ENCODE measurements around the gene SSTR5. TPM values are rescaled to one million over a fixed set of nuclear protein-coding genes. Genes with fewer than 3 reads are reported as not detected.

Gene SSTR5
- total RNA-seq, 4 donors from 2014 or later, result not detected

GRCh38 chr16:1080801-1081733 lies 8.5 kb downstream of the SSTR5 start:
- Histone ChIP-seq H3K4me3 (no peak overlapping the region), H3K9me3 (peaks cover 0 to 21% of the 10 kb centered on the region in 2 donors), H3K36me3 (no peaks in the 10 kb centered on the region), H3K4me1 (no peaks in the 10 kb centered on the region), H3K27ac (no peak overlapping the region), H3K27me3 (peaks cover 0 to 28% of the 10 kb centered on the region in 2 donors)
- no peak for DNase-seq
- intact Hi-C loops (cut with DNase I; ENCODE audit: low total_unique reads), result no loop called here
- TF ChIP-seq POLR2A (IDR thresholded peaks at IDR 0.05) (no peak), CTCF (IDR thresholded peaks at IDR 0.05) (no peak)

GRCh38 chr16:1081734-1082265 lies 9.3 kb downstream of the SSTR5 start:
- peaks cover 0 to 21% of the 10 kb centered on the region in 2 donors for H3K9me3 ChIP-seq
- no peak overlapping the region for H3K4me3 ChIP-seq
- no peaks in the 10 kb centered on the region for H3K4me1 ChIP-seq
- H3K27me3 ChIP-seq, result peaks cover 0 to 26% of the 10 kb centered on the region in 2 donors
- intact Hi-C loops (cut with DNase I; ENCODE audit: low total_unique reads), result no loop called here
- no peak for DNase-seq
- no peak overlapping the region for H3K27ac ChIP-seq
- no peaks in the 10 kb centered on the region for H3K36me3 ChIP-seq
- TF ChIP-seq POLR2A (IDR thresholded peaks at IDR 0.05) (no peak), CTCF (IDR thresholded peaks at IDR 0.05) (no peak)

- Histone ChIP-seq H3K4me3 (no peak overlapping the region), H3K9me3 (peaks cover 0 to 21% of the 10 kb centered on the region in 2 donors), H3K36me3 (no peaks in the 10 kb centered on the region), H3K27ac (no peak overlapping the region), H3K27me3 (peaks cover 0 to 24% of the 10 kb centered on the region in 2 donors), H3K4me1 (no peaks in the 10 kb centered on the region)
- no peak for DNase-seq
- TF ChIP-seq CTCF (IDR thresholded peaks at IDR 0.05), result no peak
- no peak for TF ChIP-seq POLR2A (IDR thresholded peaks at IDR 0.05)
- intact Hi-C loops (cut with DNase I; ENCODE audit: low total_unique reads), result no loop called here
These were observed 9.9 kb downstream of the SSTR5 start for GRCh38 chr16:1082266-1082951.

GRCh38 chr16:1082952-1083675 lies 10.6 kb downstream of the SSTR5 start:
- H3K9me3 ChIP-seq, result peaks cover 0 to 21% of the 10 kb centered on the region in 2 donors
- peaks cover 0 to 24% of the 10 kb centered on the region in 2 donors for H3K27me3 ChIP-seq
- TF ChIP-seq CTCF (IDR thresholded peaks at IDR 0.05), result no peak
- no peak for TF ChIP-seq POLR2A (IDR thresholded peaks at IDR 0.05)
- DNase-seq, result no peak
- H3K27ac ChIP-seq, result no peak overlapping the region
- H3K4me3 ChIP-seq, result no peak overlapping the region
- H3K36me3 ChIP-seq, result no peaks in the 10 kb centered on the region
- intact Hi-C loops (cut with DNase I; ENCODE audit: low total_unique reads), result no loop called here
- no peaks in the 10 kb centered on the region for H3K4me1 ChIP-seq

All from uterus (tissue), 4 donors.